Central memory CD8-positive, alpha-beta T cell (primary cell): ENCODE results near the gene MEAK7.

Experiments
- ATAC-seq: fragments of 150-1000 bp; cut with Tn5 transposase; replicated peaks from 2 replicates; pipeline ENCODE4 v1.10.0; 2022; ENCODE audit warnings: mild to moderate bottlenecking, moderate FRiP score, moderate number of reproducible peaks; ENCODE audit not compliant: poor library complexity, severe bottlenecking; ENCODE audit errors: extremely low read depth
- DNase-seq, 2 donors: peaks; one replicate each; pipeline ENCODE4 v3.0.0; 2021; ENCODE audit warnings: low spot score in 2 of 2
- H3K27ac Mint-ChIP-seq: one replicate; pipeline ENCODE4 v1.8.0; 2022; ENCODE audit warnings: low read depth, mild to moderate bottlenecking, moderate library complexity, mixed read lengths
- H3K27me3 Mint-ChIP-seq: one replicate; pipeline ENCODE4 v1.8.0; 2022; ENCODE audit warnings: mixed read lengths
- H3K36me3 Mint-ChIP-seq: one replicate; pipeline ENCODE4 v1.8.0; 2022; ENCODE audit warnings: mild to moderate bottlenecking, moderate library complexity, mixed read lengths; ENCODE audit not compliant: insufficient read depth
- H3K4me1 Mint-ChIP-seq: one replicate; pipeline ENCODE4 v1.8.0; 2022; ENCODE audit warnings: mixed read lengths
- H3K4me3 Mint-ChIP-seq: one replicate; pipeline ENCODE4 v1.8.0; 2022; ENCODE audit warnings: mild to moderate bottlenecking, moderate library complexity, mixed read lengths
- H3K9me3 Mint-ChIP-seq: one replicate; pipeline ENCODE4 v1.8.0; 2022; ENCODE audit warnings: mixed read lengths

Gene MEAK7

GRCh38 chr16:84478172-84478947 lies 26.1 kb downstream of the MEAK7 start:
- H3K27ac Mint-ChIP-seq = no peak overlapping the region
- DNase-seq (peak in 1 of 2 donors; percentile 5), ATAC-seq (no peak)
- no peaks in the 10 kb centered on the region for H3K27me3 Mint-ChIP-seq
- peaks cover 6% of the 10 kb centered on the region for H3K4me1 Mint-ChIP-seq
- H3K4me3 Mint-ChIP-seq = no peak overlapping the region
- peaks cover 6% of the 10 kb centered on the region for H3K36me3 Mint-ChIP-seq
- H3K9me3 Mint-ChIP-seq = no peaks in the 10 kb centered on the region

GRCh38 chr16:84477661-84478060 lies 26.8 kb downstream of the MEAK7 start:
- H3K4me3 Mint-ChIP-seq = no peak overlapping the region

GRCh38 chr16:84476401-84476800 lies 28.1 kb downstream of the MEAK7 start:
- Mint-ChIP-seq H3K27me3 (no peaks in the 10 kb centered on the region), H3K27ac (no peak overlapping the region), H3K9me3 (no peaks in the 10 kb centered on the region), H3K36me3 (peaks cover 3% of the 10 kb centered on the region), H3K4me3 (no peak overlapping the region), H3K4me1 (peaks cover 6% of the 10 kb centered on the region)
- ATAC-seq (no peak), DNase-seq (no peak)

More at GRCh38 chr16:84477661-84478060, 26.8 kb downstream of the MEAK7 start:
- Mint-ChIP-seq H3K4me1 (peaks cover 6% of the 10 kb centered on the region), H3K9me3 (no peaks in the 10 kb centered on the region), H3K27ac (no peak overlapping the region), H3K27me3 (no peaks in the 10 kb centered on the region), H3K36me3 (peaks cover 3% of the 10 kb centered on the region)
- ATAC-seq = no peak
- DNase-seq = no peak

- no peak overlapping the region for H3K27ac Mint-ChIP-seq
Measured at GRCh38 chr16:84475643-84476240, 28.7 kb downstream of the MEAK7 start.

GRCh38 chr16:84471966-84472365 lies 32.5 kb downstream of the MEAK7 start:
- Mint-ChIP-seq H3K36me3 (peaks cover 7% of the 10 kb centered on the region), H3K4me3 (no peak overlapping the region), H3K9me3 (peaks cover 7% of the 10 kb centered on the region), H3K27me3 (no peaks in the 10 kb centered on the region), H3K4me1 (peaks cover 6% of the 10 kb centered on the region), H3K27ac (no peak overlapping the region)
- DNase-seq = no peak
- ATAC-seq = no peak

More at GRCh38 chr16:84475643-84476240, 28.7 kb downstream of the MEAK7 start:
- Mint-ChIP-seq H3K4me3 (no peak overlapping the region), H3K36me3 (peaks cover 3% of the 10 kb centered on the region), H3K9me3 (no peaks in the 10 kb centered on the region), H3K27me3 (no peaks in the 10 kb centered on the region), H3K4me1 (peaks cover 6% of the 10 kb centered on the region)
- no peak for DNase-seq
- ATAC-seq = no peak

GRCh38 chr16:84471316-84471715 lies 33.1 kb downstream of the MEAK7 start:
- Mint-ChIP-seq H3K4me3 (no peak overlapping the region), H3K36me3 (peaks cover 5% of the 10 kb centered on the region), H3K27ac (no peak overlapping the region), H3K27me3 (no peaks in the 10 kb centered on the region), H3K9me3 (peaks cover 7% of the 10 kb centered on the region), H3K4me1 (peaks cover 6% of the 10 kb centered on the region)
- peak in 1 of 2 donors; percentile 8 for DNase-seq
- ATAC-seq = no peak

GRCh38 chr16:84467709-84468108 lies 36.8 kb downstream of the MEAK7 start:
- H3K4me1 Mint-ChIP-seq = no peaks in the 10 kb centered on the region
- no peaks in the 10 kb centered on the region for H3K27me3 Mint-ChIP-seq
- no peak overlapping the region for H3K27ac Mint-ChIP-seq
- DNase-seq (no peak), ATAC-seq (no peak)
- peaks cover 7% of the 10 kb centered on the region for H3K9me3 Mint-ChIP-seq
- H3K36me3 Mint-ChIP-seq = peaks cover 6% of the 10 kb centered on the region
- no peak overlapping the region for H3K4me3 Mint-ChIP-seq

- no peaks in the 10 kb centered on the region for H3K27me3 Mint-ChIP-seq
- H3K4me1 Mint-ChIP-seq = no peaks in the 10 kb centered on the region
- no peak overlapping the region for H3K27ac Mint-ChIP-seq
- H3K9me3 Mint-ChIP-seq = peaks cover 7% of the 10 kb centered on the region
- DNase-seq = no peak
- H3K4me3 Mint-ChIP-seq = no peak overlapping the region
- H3K36me3 Mint-ChIP-seq = peaks cover 6% of the 10 kb centered on the region
- no peak for ATAC-seq
Measured at GRCh38 chr16:84467256-84467655, 37.2 kb downstream of the MEAK7 start.

- peaks cover 7% of the 10 kb centered on the region for H3K9me3 Mint-ChIP-seq
- ATAC-seq = no peak
- H3K36me3 Mint-ChIP-seq = peaks cover 6% of the 10 kb centered on the region
- H3K27me3 Mint-ChIP-seq = no peaks in the 10 kb centered on the region
- H3K4me1 Mint-ChIP-seq = peaks cover 2% of the 10 kb centered on the region
- no peak overlapping the region for H3K4me3 Mint-ChIP-seq
- no peak for DNase-seq
- no peak overlapping the region for H3K27ac Mint-ChIP-seq
Measured at GRCh38 chr16:84466692-84467091, 37.8 kb downstream of the MEAK7 start.

GRCh38 chr16:84465154-84465553 lies 39.3 kb downstream of the MEAK7 start:
- peaks cover 6% of the 10 kb centered on the region for H3K36me3 Mint-ChIP-seq
- ATAC-seq (no peak), DNase-seq (no peak)
- peaks cover 5% of the 10 kb centered on the region for H3K4me1 Mint-ChIP-seq
- H3K9me3 Mint-ChIP-seq = peaks cover 7% of the 10 kb centered on the region
- H3K27me3 Mint-ChIP-seq = no peaks in the 10 kb centered on the region
- H3K27ac Mint-ChIP-seq = no peak overlapping the region
- H3K4me3 Mint-ChIP-seq = no peak overlapping the region

GRCh38 chr16:84464116-84464515 lies 40.3 kb downstream of the MEAK7 start:
- Mint-ChIP-seq H3K27ac (no peak overlapping the region), H3K4me1 (peaks cover 5% of the 10 kb centered on the region), H3K9me3 (peaks cover 7% of the 10 kb centered on the region), H3K4me3 (no peak overlapping the region), H3K36me3 (peaks cover 6% of the 10 kb centered on the region), H3K27me3 (no peaks in the 10 kb centered on the region)
- DNase-seq (no peak), ATAC-seq (no peak)

GRCh38 chr16:84463221-84463620 lies 41.2 kb downstream of the MEAK7 start:
- Mint-ChIP-seq H3K27ac (no peak overlapping the region), H3K4me3 (no peak overlapping the region), H3K4me1 (peaks cover 5% of the 10 kb centered on the region), H3K27me3 (no peaks in the 10 kb centered on the region), H3K9me3 (peaks cover 7% of the 10 kb centered on the region), H3K36me3 (peaks cover 6% of the 10 kb centered on the region)
- ATAC-seq (no peak), DNase-seq (no peak)
